SW 1271 (cell line): ENCODE results near the gene RASA4B.
"Not testable (repeated sequence)": the region's sequence is repeated elsewhere in the genome, so short reads cannot be mapped to it uniquely, and the experiment has no call there.

Source experiments
- DNase-seq, 2 experiments: peaks; one replicate each; lab custom pipeline; 2025; lab: John Stamatoyannopoulos, UW

Gene RASA4B

GRCh38 chr7:102511860-102512522 is 5.6 kb downstream of the RASA4B start:
- DNase-seq, result not testable (repeated sequence)

GRCh38 chr7:102510575-102510974 is 7.0 kb downstream of the RASA4B start:
- not testable (repeated sequence) for DNase-seq

- DNase-seq, result not testable (repeated sequence)
These were observed 10.0 kb downstream of the RASA4B start for GRCh38 chr7:102507410-102508088.

- not testable (repeated sequence) for DNase-seq
These were observed 12.0 kb downstream of the RASA4B start for GRCh38 chr7:102505298-102506185.

- not testable (repeated sequence) for DNase-seq
These were observed 14.4 kb downstream of the RASA4B start for GRCh38 chr7:102503141-102503540.

- not testable (repeated sequence) for DNase-seq
These were observed 19.3 kb downstream of the RASA4B start for GRCh38 chr7:102498321-102498720.

GRCh38 chr7:102497308-102497707 is 20.3 kb downstream of the RASA4B start:
- not testable (repeated sequence) for DNase-seq

GRCh38 chr7:102496861-102497260 is 20.7 kb downstream of the RASA4B start:
- not testable (repeated sequence) for DNase-seq

- DNase-seq, result not testable (repeated sequence)
These were observed 23.0 kb downstream of the RASA4B start for GRCh38 chr7:102494473-102495149.

GRCh38 chr7:102494026-102494425 is 23.6 kb downstream of the RASA4B start:
- DNase-seq, result not testable (repeated sequence)

GRCh38 chr7:102493220-102493935 is 24.2 kb downstream of the RASA4B start:
- DNase-seq, result not testable (repeated sequence)

GRCh38 chr7:102490529-102491075 is 27.0 kb downstream of the RASA4B start:
- not testable (repeated sequence) for DNase-seq

- not testable (repeated sequence) for DNase-seq
These were observed 33.3 kb downstream of the RASA4B start for GRCh38 chr7:102484317-102484716.

GRCh38 chr7:102481962-102482361 is 35.6 kb downstream of the RASA4B start:
- DNase-seq, result not testable (repeated sequence)

- not testable (repeated sequence) for DNase-seq
These were observed 37.5 kb downstream of the RASA4B start for GRCh38 chr7:102479982-102480637.

GRCh38 chr7:102479209-102479584 is 38.4 kb downstream of the RASA4B start:
- not testable (repeated sequence) for DNase-seq

- not testable (repeated sequence) for DNase-seq
These were observed 39.0 kb downstream of the RASA4B start, which contains the start of gene POLR2J for GRCh38 chr7:102478314-102479208. Gene POLR2J (minus strand): TSS chr7:102478922. CDS start chr7:102478860, 62 bp downstream.

GRCh38 chr7:102474736-102475435 is 42.7 kb downstream of the RASA4B start:
- not testable (repeated sequence) for DNase-seq
